Endothelial cell of hepatic sinusoid (primary cell): Measurements from ENCODE around the gene GIPC2.

Source experiments
- in situ Hi-C: cut with HindIII; loops from 2 replicates; pipeline ENCODE4 v1.10.0; 2017; ENCODE audit warnings: low sequenced_read_pairs

GIPC2 gene

DNA sequence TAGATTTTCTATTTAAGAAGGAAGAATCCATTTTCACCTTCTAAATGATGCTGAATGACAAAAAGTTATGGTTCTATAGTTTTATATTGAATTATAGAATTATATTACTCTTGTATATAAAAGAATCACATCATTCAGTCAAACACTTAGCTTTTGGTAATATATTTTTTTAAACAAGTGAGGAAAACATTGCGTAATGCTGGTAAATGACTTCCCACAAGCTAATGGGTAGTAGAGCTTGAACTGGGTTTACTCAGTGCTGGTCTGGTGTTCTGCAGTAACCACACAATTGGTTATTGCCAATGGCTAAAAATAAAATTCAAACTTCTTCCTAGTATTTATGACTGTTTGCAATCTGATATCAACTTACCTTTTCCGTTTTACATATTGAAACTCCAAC, 10.6 kb upstream of the GIPC2 start:
- in situ Hi-C loops: no loop called here

GRCh38 chr1:78036450-78036849, 9.3 kb upstream of the GIPC2 start:
- in situ Hi-C loops: no loop called here

GRCh38 chr1:78038071-78038470, 7.7 kb upstream of the GIPC2 start:
- in situ Hi-C loops: no loop called here

DNA sequence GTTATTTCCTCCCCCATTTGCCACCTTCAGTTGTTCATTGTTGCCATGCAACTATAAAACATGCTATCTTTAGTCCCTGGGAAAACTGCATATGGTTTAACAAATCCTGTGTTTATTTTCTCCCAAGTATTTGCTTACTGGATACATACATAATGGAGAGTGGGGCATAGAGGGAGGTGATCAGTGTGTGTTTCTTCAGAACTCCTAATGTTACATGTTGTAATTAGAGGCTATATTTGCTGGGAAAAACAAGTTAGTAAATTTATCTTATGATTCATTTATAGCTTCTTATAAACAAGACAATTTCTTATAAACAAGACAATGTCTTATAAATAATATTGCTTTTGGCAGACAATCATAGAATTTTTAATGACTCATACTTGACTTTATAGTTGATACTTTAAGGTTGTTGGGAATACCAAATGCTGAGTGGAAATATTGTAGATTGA, 7.3 kb upstream of the GIPC2 start:
- in situ Hi-C loops: no loop called here

GRCh38 chr1:78040484-78041089, 5.2 kb upstream of the GIPC2 start:
- in situ Hi-C loops: no loop called here

GRCh38 chr1:78043436-78043835, 2.3 kb upstream of the GIPC2 start:
- in situ Hi-C loops: no loop called here

GRCh38 chr1:78044796-78045562, 787 bp upstream of the GIPC2 start:
- in situ Hi-C loops: no loop called here

DNA sequence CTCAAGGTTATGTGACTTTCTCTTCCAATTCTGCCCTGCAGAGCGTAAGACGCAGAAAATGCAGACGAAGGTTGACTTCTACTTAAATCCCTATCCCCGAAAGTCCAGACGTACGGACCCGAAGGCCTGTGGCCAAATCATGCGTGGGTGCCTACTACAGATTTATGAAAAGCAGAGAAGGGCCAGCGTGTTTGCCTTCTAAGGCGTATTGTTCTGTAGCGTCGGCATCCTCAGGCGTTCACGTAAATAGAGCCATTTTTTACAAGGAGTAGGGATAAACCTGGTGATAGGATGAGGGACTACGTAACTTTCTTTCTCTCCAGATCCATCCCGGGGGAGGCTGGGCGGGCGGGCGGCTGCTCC, 222 bp upstream of the GIPC2 start:
- in situ Hi-C loops: no loop called here

DNA sequence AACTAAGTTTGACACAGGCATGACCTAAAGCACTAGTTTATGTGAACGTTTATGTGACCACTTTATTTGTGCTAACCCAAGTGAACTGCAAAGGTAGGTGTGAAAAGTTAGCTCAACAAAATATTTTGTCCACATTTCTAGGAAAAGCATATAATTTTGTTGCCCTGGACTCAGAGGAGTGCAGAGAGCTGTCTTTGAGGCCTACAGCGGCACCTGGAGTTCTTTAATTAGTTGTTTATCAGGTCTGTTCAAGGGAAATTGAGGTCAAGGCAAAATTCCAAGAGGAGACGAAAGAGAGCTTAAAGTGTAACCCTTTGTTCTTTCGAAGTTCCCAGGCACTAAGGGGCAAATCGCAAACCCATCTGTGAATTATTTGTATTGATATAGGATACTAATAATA, 1.3 kb downstream of the GIPC2 start:
- in situ Hi-C loops: no loop called here

- in situ Hi-C loops: no loop called here
These were observed 1.9 kb downstream of the GIPC2 start for GRCh38 chr1:78047631-78048030.

GRCh38 chr1:78048446-78048845, 2.7 kb downstream of the GIPC2 start:
- in situ Hi-C loops: no loop called here

- in situ Hi-C loops: no loop called here
These were observed 3.6 kb downstream of the GIPC2 start for GRCh38 chr1:78049396-78049795.

- in situ Hi-C loops: loop anchor here (5.0 kb wide), 1 partner anchor 54 kb away; no protein-coding TSS in a partner anchor
These were observed 5.2 kb downstream of the GIPC2 start for GRCh38 chr1:78051005-78051404.

- in situ Hi-C loops: loop anchor here (5.0 kb wide), 1 partner anchor 56 kb away; no protein-coding TSS in a partner anchor
These were observed 7.1 kb downstream of the GIPC2 start for GRCh38 chr1:78052685-78053405.

DNA sequence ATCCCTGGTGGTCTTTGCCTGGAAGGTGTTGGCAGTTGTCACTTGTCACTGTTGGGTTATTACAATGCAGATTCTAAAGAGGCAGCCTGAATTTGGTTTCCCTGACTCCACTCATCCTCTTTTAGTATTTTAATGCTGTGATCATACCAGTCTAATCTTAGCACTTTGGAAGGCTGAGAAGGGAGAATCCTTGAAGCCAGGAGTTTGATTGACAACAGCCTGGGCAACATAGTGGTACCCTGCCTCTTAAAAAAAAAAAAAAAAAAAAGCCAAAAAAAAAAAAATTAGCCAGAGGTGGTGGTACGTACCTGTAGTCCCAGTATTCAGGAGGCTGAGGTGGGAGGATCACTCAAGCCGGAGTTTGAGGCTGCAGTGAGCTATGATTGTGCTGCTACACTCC, 7.7 kb downstream of the GIPC2 start:
- in situ Hi-C loops: loop anchor here (5.0 kb wide), 1 partner anchor 56 kb away; no protein-coding TSS in a partner anchor

GRCh38 chr1:78054559-78054958, 8.8 kb downstream of the GIPC2 start:
- in situ Hi-C loops: loop anchor here (5.0 kb wide), 1 partner anchor 57 kb away; no protein-coding TSS in a partner anchor

GRCh38 chr1:78054972-78055371, 9.2 kb downstream of the GIPC2 start:
- in situ Hi-C loops: loop anchor here (5.0 kb wide), 1 partner anchor 58 kb away; no protein-coding TSS in a partner anchor

DNA sequence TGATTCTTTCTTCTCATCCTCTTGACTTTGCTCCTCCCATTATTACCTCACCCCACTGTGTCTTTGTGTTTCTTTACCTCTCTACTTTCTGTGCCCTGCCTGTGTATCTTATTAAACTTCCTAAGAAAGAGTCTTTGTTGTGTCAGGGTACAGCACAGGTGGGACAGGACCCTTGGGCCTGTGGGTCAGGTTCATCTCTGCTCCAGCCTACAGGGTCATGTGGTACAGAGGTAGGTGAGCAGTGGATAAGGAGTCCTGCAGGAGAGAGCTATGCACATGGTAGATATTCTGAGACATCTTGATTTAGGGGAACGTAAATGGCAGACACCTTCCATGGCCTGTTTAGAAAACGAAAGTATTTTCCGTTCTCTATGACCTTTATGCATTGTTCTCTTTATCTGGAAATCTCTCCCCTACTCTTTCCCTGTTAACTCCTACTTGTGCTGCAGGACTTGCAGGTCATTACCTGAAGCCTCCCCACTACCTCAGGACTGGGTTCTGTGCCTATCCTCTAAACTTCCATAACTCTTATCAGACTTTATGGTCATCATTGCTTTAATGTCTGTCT, 9.9 kb downstream of the GIPC2 start:
- in situ Hi-C loops: no loop called here

GRCh38 chr1:78058670-78059069, 12.9 kb downstream of the GIPC2 start:
- in situ Hi-C loops: no loop called here

DNA sequence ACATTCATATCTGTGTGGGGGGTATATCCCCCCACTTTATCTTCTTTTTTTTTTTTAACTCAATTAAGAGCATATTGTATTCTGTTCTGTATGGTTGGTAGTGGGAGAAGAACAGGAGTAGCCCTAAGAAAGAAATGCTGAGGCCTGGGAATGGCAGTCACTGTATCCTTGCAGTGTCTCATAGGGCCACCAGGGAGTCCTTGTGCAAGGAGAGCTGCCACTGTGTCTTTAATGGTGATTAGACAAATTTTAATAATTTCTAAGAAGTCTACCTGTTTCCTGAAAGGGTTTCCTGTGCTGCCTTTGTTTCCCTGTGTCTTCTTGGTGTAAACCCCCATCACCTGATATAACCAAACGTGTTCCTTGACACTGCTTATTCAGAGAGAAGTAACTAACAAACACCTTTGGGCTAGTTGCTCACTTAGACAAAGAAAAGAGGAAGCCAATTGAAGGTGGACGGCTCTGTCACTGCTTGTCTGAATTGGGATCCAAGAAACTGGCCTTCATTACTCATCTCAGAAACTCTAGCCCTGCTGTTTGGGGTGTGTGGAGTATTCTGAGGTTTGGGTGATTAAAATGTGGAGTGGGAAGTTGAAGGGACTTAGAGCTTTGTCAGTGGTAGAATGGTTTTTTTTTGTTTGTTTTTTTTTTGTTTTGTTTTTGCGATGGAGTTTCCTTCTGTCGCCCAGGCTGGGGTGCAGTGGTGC, 15.2 kb downstream of the GIPC2 start:
- in situ Hi-C loops: no loop called here
